H1 (cell line): ENCODE results near the gene CEP78. TPM values are rescaled to one million over a fixed set of nuclear protein-coding genes. Genes with fewer than 3 reads are reported as not detected.

Source experiments
- CTCF ChIA-PET: fragments of 300-600 bp; sonication (Branson Sonifier 250); formaldehyde crosslinking; loops from one replicate; lab custom pipeline; 2021; ENCODE audit not compliant: partially characterized antibody; lab: Charles Lee
- POLR2A ChIA-PET: fragments of 300-600 bp; sonication (Branson Sonifier 250); formaldehyde crosslinking; loops from one replicate; lab custom pipeline; 2021; ENCODE audit warnings: inconsistent platforms; ENCODE audit not compliant: partially characterized antibody; lab: Charles Lee
- DNase-seq, 2 experiments: peaks; one replicate each; pipeline versions ENCODE4 v3.0.0 to v3.0.0-alpha.2; 2010 to 2022; ENCODE audit warnings: low spot score in 2 of 2, low read depth in 1 of 2, mixed read lengths in 1 of 2
- FAIRE-seq: peaks from 2 replicates; lab custom pipeline; 2011; peaks lifted over from hg19 to GRCh38; lab: Jason Lieb, UNC
- H2AFZ ChIP-seq: 2 replicates; pipeline ENCODE4 v1.8.1; 2012; ENCODE audit warnings: low read length, inconsistent platforms
- H2AK5ac ChIP-seq: 2 replicates; pipeline ENCODE4 v1.6.1; 2013; ENCODE audit warnings: low read depth, low read length
- H2BK120ac ChIP-seq: replicated peaks from 2 replicates; pipeline ENCODE3; 2013; ENCODE audit warnings: low read depth, low read length, inconsistent platforms
- H2BK12ac ChIP-seq: 2 replicates; pipeline ENCODE4 v1.6.1; 2013; ENCODE audit warnings: low read depth, low read length
- H2BK15ac ChIP-seq: 2 replicates; pipeline ENCODE4 v1.6.1; 2013; ENCODE audit warnings: low read length
- H2BK20ac ChIP-seq: 2 replicates; pipeline ENCODE4 v1.6.1; 2013; ENCODE audit warnings: low read length
- H2BK5ac ChIP-seq: 2 replicates; pipeline ENCODE4 v1.6.1; 2013; ENCODE audit warnings: low read depth, low read length
- H3K14ac ChIP-seq: 2 replicates; pipeline ENCODE4 v1.6.1; 2013; ENCODE audit warnings: inconsistent platforms; ENCODE audit not compliant: insufficient read length
- H3K18ac ChIP-seq: 2 replicates; pipeline ENCODE4 v1.6.1; 2013; ENCODE audit warnings: low read length; ENCODE audit errors: extremely low read depth
- H3K23ac ChIP-seq: 2 replicates; pipeline ENCODE4 v1.6.1; 2013; ENCODE audit warnings: inconsistent platforms; ENCODE audit not compliant: insufficient read length
- H3K23me2 ChIP-seq: 2 replicates; pipeline ENCODE4 v1.6.1; 2013; ENCODE audit warnings: low read depth, low read length
- H3K27ac ChIP-seq: 2 replicates; pipeline ENCODE4 v1.6.1; 2011; ENCODE audit warnings: low read depth, low read length, inconsistent platforms
- H3K27me3 ChIP-seq, 4 experiments: replicated peaks in 1 of 4; 1 replicate in 1 of 4; 2 replicates in 3 of 4; pipeline versions ENCODE4 v1.6.1 to v1.8.1; 2011 to 2013; ENCODE audit warnings: low read length in 3 of 4, mild to moderate bottlenecking in 3 of 4, inconsistent platforms in 2 of 4, mixed read lengths in 2 of 4, moderate library complexity in 1 of 4; ENCODE audit not compliant: control insufficient read depth in 3 of 4, insufficient read depth in 3 of 4; ENCODE audit errors: extremely low read depth in 1 of 4
- H3K36me3 ChIP-seq, 4 experiments: 2 replicates each; pipeline versions ENCODE4 v1.6.1 to v1.8.1; 2011 to 2013; ENCODE audit warnings: mild to moderate bottlenecking in 4 of 4, low read length in 3 of 4, moderate library complexity in 2 of 4, control low read depth in 1 of 4, inconsistent platforms in 1 of 4; ENCODE audit not compliant: insufficient read depth in 4 of 4, control insufficient read depth in 2 of 4
- H3K4ac ChIP-seq: replicated peaks from 2 replicates; pipeline ENCODE3; 2013; ENCODE audit warnings: low read length, low read depth, mixed read lengths, inconsistent platforms; ENCODE audit not compliant: insufficient read length
- H3K4me1 ChIP-seq, 4 experiments: replicated peaks in 1 of 4; 1 replicate in 1 of 4; 2 replicates in 3 of 4; pipeline versions ENCODE4 v1.6.1 to v1.8.1; 2011 to 2013; ENCODE audit warnings: low read length in 3 of 4, inconsistent platforms in 2 of 4, mixed read lengths in 1 of 4; ENCODE audit not compliant: insufficient read depth in 4 of 4, control insufficient read depth in 3 of 4
- H3K4me2 ChIP-seq, 2 experiments: 2 replicates each; pipeline versions ENCODE4 v1.6.1 to v1.8.1; 2011 to 2013; ENCODE audit warnings: low read depth in 2 of 2, low read length in 2 of 2, control low read depth in 1 of 2, inconsistent platforms in 1 of 2, mild to moderate bottlenecking in 1 of 2; ENCODE audit not compliant: insufficient read depth in 1 of 2
- H3K4me3 ChIP-seq, 4 experiments: fragments of 200-600, 300-600 bp in 1 of 4; sonication (generic), shearing (Covaris generic), sonication (Bioruptor Twin) in 1 of 4; 2 replicates each; pipeline versions ENCODE4 v1.5.1 to v1.8.1; 2011 to 2016; ENCODE audit warnings: low read length in 4 of 4, low read depth in 3 of 4, control low read depth in 2 of 4, inconsistent platforms in 2 of 4, mild to moderate bottlenecking in 2 of 4, mixed read lengths in 1 of 4, moderate library complexity in 1 of 4; ENCODE audit not compliant: insufficient read depth in 2 of 4; ENCODE audit errors: extremely low read depth in 1 of 4
- H3K56ac ChIP-seq: replicated peaks from 2 replicates; pipeline ENCODE3; 2013; ENCODE audit warnings: low read depth, mild to moderate bottlenecking, mixed read lengths, low read length, inconsistent platforms; ENCODE audit not compliant: insufficient read length
- H3K79me1 ChIP-seq: 2 replicates; pipeline ENCODE4 v1.6.1; 2013; ENCODE audit warnings: low read depth, low read length, control low read depth
- H3K79me2 ChIP-seq, 2 experiments: 2 replicates each; pipeline versions ENCODE4 v1.6.1 to v1.8.1; 2012 to 2013; ENCODE audit warnings: low read length in 2 of 2, mild to moderate bottlenecking in 2 of 2, inconsistent platforms in 1 of 2; ENCODE audit not compliant: insufficient read depth in 2 of 2, control insufficient read depth in 1 of 2
- H3K9ac ChIP-seq, 4 experiments: replicated peaks in 1 of 4; 1 replicate in 1 of 4; 2 replicates in 3 of 4; pipeline versions ENCODE4 v1.6.1 to v1.8.1; 2011 to 2013; ENCODE audit warnings: low read depth in 3 of 4, low read length in 3 of 4, control low read depth in 2 of 4, mild to moderate bottlenecking in 2 of 4, moderate library complexity in 2 of 4, inconsistent platforms in 1 of 4; ENCODE audit errors: extremely low read depth in 1 of 4
- H3K9me3 ChIP-seq, 2 experiments: 2 replicates each; pipeline versions ENCODE4 v1.6.1 to v1.8.1; 2012 to 2013; ENCODE audit warnings: mild to moderate bottlenecking in 2 of 2, moderate library complexity in 2 of 2, control low read depth in 1 of 2, inconsistent platforms in 1 of 2, low read depth in 1 of 2, low read length in 1 of 2, mixed read lengths in 1 of 2; ENCODE audit not compliant: insufficient read depth in 2 of 2
- H4K20me1 ChIP-seq, 2 experiments: replicated peaks in 1 of 2; 2 replicates each; pipeline versions ENCODE3 to v1.8.1; 2011 to 2013; ENCODE audit warnings: inconsistent platforms in 2 of 2, low read length in 2 of 2, mild to moderate bottlenecking in 1 of 2; ENCODE audit not compliant: insufficient read depth in 2 of 2, control insufficient read depth in 1 of 2
- H4K5ac ChIP-seq: 2 replicates; pipeline ENCODE4 v1.6.1; 2013; ENCODE audit warnings: low read length, low read depth, mixed read lengths, inconsistent platforms; ENCODE audit not compliant: insufficient read length
- H4K8ac ChIP-seq: 2 replicates; pipeline ENCODE4 v1.8.0; 2013; ENCODE audit warnings: mild to moderate bottlenecking, moderate library complexity, low read length, inconsistent platforms; ENCODE audit not compliant: insufficient read depth; ENCODE audit errors: extremely low read depth
- H4K91ac ChIP-seq: replicated peaks from 2 replicates; pipeline ENCODE3; 2013; ENCODE audit warnings: low read length, mixed read lengths, inconsistent platforms; ENCODE audit not compliant: insufficient read length
- ATF3 ChIP-seq: IDR thresholded peaks from 2 replicates; pipeline ENCODE4 v1.6.1; 2011; ENCODE audit warnings: low read depth, mild to moderate bottlenecking, low read length; ENCODE audit not compliant: insufficient read depth
- BACH1 ChIP-seq: IDR thresholded peaks from 2 replicates; pipeline ENCODE4 v1.6.1; 2012; ENCODE audit warnings: low read length, improper control_type of control experiment
- EP300 ChIP-seq, 2 experiments: IDR thresholded peaks; 1 replicate in 1 of 2; 2 replicates in 1 of 2; pipeline ENCODE4 v1.6.1; 2011 to 2012; ENCODE audit warnings: low read depth in 2 of 2, low read length in 2 of 2, mild to moderate bottlenecking in 2 of 2, borderline replicate concordance in 1 of 2, inconsistent platforms in 1 of 2, moderate library complexity in 1 of 2
- HDAC6 ChIP-seq: IDR thresholded peaks from one replicate; pipeline ENCODE4 v1.7.1; 2012; ENCODE audit warnings: low read depth, mild to moderate bottlenecking, inconsistent platforms, low read length, moderate library complexity
- JUND ChIP-seq: IDR thresholded peaks from 2 replicates; pipeline ENCODE4 v1.6.1; 2011; ENCODE audit warnings: mild to moderate bottlenecking, improper control_type of control experiment, low read length
- NRF1 ChIP-seq: IDR thresholded peaks from 2 replicates; pipeline ENCODE4 v1.6.1; 2011; ENCODE audit warnings: mild to moderate bottlenecking, low read depth, low read length, improper control_type of control experiment
- POLR2A ChIP-seq, 2 experiments: IDR thresholded peaks; 1 replicate in 1 of 2; 2 replicates in 1 of 2; pipeline ENCODE4 v1.6.1; 2011; ENCODE audit warnings: low read depth in 2 of 2, low read length in 2 of 2, mild to moderate bottlenecking in 2 of 2; ENCODE audit errors: control extremely low read depth in 1 of 2
- RAD21 ChIP-seq, 2 experiments: IDR thresholded peaks in 1 of 2; conservative IDR thresholded peaks in 1 of 2; 2 replicates each; pipeline ENCODE4 v1.6.1; 2011; ENCODE audit warnings: low read depth in 2 of 2, low read length in 2 of 2, improper control_type of control experiment in 1 of 2, inconsistent platforms in 1 of 2, mild to moderate bottlenecking in 1 of 2, moderate library complexity in 1 of 2
- RNF2 ChIP-seq: fragments of 200-900, 300-1000 bp; sonication (generic); IDR thresholded peaks from 2 replicates; pipeline ENCODE4 v1.7.1; 2016; ENCODE audit warnings: borderline replicate concordance, low read depth, mild to moderate bottlenecking, antibody characterized with exemption, low read length; ENCODE audit not compliant: poor library complexity, severe bottlenecking; ENCODE audit errors: missing control alignments
- RXRA ChIP-seq: IDR thresholded peaks from 2 replicates; pipeline ENCODE4 v1.6.1; 2011; ENCODE audit warnings: low read depth, mild to moderate bottlenecking, low read length, moderate library complexity; ENCODE audit not compliant: insufficient read depth
- SIX5 ChIP-seq: IDR thresholded peaks from 2 replicates; pipeline ENCODE4 v1.6.1; 2011; ENCODE audit warnings: mild to moderate bottlenecking, low read depth, low read length
- SP4 ChIP-seq: IDR thresholded peaks from 2 replicates; pipeline ENCODE4 v1.6.1; 2012; ENCODE audit warnings: low read length, inconsistent platforms
- TAF1 ChIP-seq: IDR thresholded peaks from 2 replicates; pipeline ENCODE4 v1.6.1; 2011; ENCODE audit warnings: mild to moderate bottlenecking, low read depth, low read length
- TAF7 ChIP-seq: optimal IDR thresholded peaks from 2 replicates; pipeline ENCODE3; 2011; ENCODE audit warnings: low read depth, mild to moderate bottlenecking, inconsistent platforms, low read length, moderate library complexity, borderline replicate concordance
- polyA plus RNA-seq, 7 experiments: library from polyadenylated mRNA; depleted of rRNA in 3 of 7; stranded (reverse) in 5 of 7; unstranded in 2 of 7; fragments of >200 nt in 5 of 7; fragments of 200-250 nt in 2 of 7; gene quantifications; 1 replicate in 5 of 7; 2 replicates in 1 of 7; 4 replicates in 1 of 7; pipeline versions ENCODE4 v1.2.1 to v1.2.3, GENCODE V29; 2011 to 2013; ENCODE audit warnings: missing spikeins in 2 of 7, mixed read lengths in 2 of 7
- total RNA-seq: library from RNA; stranded (reverse); fragmentation: NEBNext Ultra II Directional; extraction: Animal tissue kit (Norgen Biotek cat#: 25700); gene quantifications from 2 replicates; pipeline ENCODE4 v1.2.1, GENCODE V29; 2021

The CEP78 gene
- total and polyA plus RNA-seq, 2 of the 8 experiments (the other 6 are each of a cell fraction or from before 2014, with no cell fraction given): 10.3 to 40.9 TPM

GRCh38 chr9:78249542-78249941, 13.7 kb downstream of the CEP78 start:
- no peaks in the 10 kb centered on the region for H3K23me2 ChIP-seq
- H3K56ac ChIP-seq: no peak overlapping the region
- no peak overlapping the region for H3K23ac ChIP-seq
- H3K4me3 ChIP-seq: no peak overlapping the region
- no peak overlapping the region for H2BK120ac ChIP-seq
- H3K27ac ChIP-seq: no peak overlapping the region
- H2BK12ac ChIP-seq: no peak overlapping the region
- H2BK5ac ChIP-seq: no peak overlapping the region
- no peak overlapping the region for H2BK15ac ChIP-seq
- peaks cover 2 to 30% (median 5%) of the 10 kb centered on the region in 4 experiments; a peak in 4 of 8 replicates for H3K36me3 ChIP-seq
- no peaks in the 10 kb centered on the region for H3K4me1 ChIP-seq
- no peaks in the 10 kb centered on the region for H3K27me3 ChIP-seq
- no peaks in the 10 kb centered on the region for H3K79me1 ChIP-seq
- H4K20me1 ChIP-seq: no peaks in the 10 kb centered on the region
- no peak overlapping the region for H2BK20ac ChIP-seq
- no peak overlapping the region for H4K5ac ChIP-seq
- H2AK5ac ChIP-seq: no peak overlapping the region
- H4K91ac ChIP-seq: no peak overlapping the region
- no peak overlapping the region for H3K9ac ChIP-seq
- no peak overlapping the region for H3K4ac ChIP-seq
- POLR2A ChIA-PET: interaction anchor here (1.1 to 1.9 kb wide), 2 partner anchors 13 to 24 kb away, joined by 3 to 5 read pairs; no protein-coding TSS in a partner anchor
- H3K9me3 ChIP-seq: no peaks in the 10 kb centered on the region
- H3K18ac ChIP-seq: no peak overlapping the region
- CTCF ChIA-PET: interaction anchor here (0.6 to 1.5 kb wide), 4 partner anchors 10 to 793 kb away, joined by 3 to 5 read pairs (median 4); no protein-coding TSS in a partner anchor
- FAIRE-seq (no peak), DNase-seq (no peak)
- no peak overlapping the region for H2AFZ ChIP-seq
- no peaks in the 10 kb centered on the region for H3K79me2 ChIP-seq
- H3K14ac ChIP-seq: no peak overlapping the region
- no peak overlapping the region for H4K8ac ChIP-seq
- H3K4me2 ChIP-seq: no peak overlapping the region
- TF ChIP-seq TAF7 (no peak), RNF2 (no peak), RXRA (no peak), SIX5 (no peak), SP4 (no peak), EP300 (IDR thresholded peaks at IDR 0.05; ENCODE audit: borderline replicate concordance in 1 of 2, low read depth in 2 of 2, low read length in 2 of 2) (no peak), BACH1 (no peak), ATF3 (no peak), POLR2A (IDR thresholded peaks at IDR 0.05; ENCODE audit: control extremely low read depth in 1 of 2, low read depth in 2 of 2, low read length in 2 of 2) (no peak), TAF1 (no peak), RAD21 (IDR thresholded peaks at IDR 0.05 in 1 of 2, conservative IDR thresholded peaks at IDR 0.05 in 1 of 2; ENCODE audit: low read depth in 2 of 2, low read length in 2 of 2) (no peak), JUND (no peak), HDAC6 (no peak), NRF1 (no peak)
